Activated T-cell treated with anti-CD3 and anti-CD28 coated beads, Interleukin-2, amount 50 U/mL, for 4 hours (primary cell): ENCODE results near the gene PLEKHA6. TPM values are rescaled to one million over a fixed set of nuclear protein-coding genes. Genes with fewer than 3 reads are reported as not detected.

Experiments used
- ATAC-seq, 2 donors: fragments of 200-7000 bp; cut with Tn5 transposase; one replicate each; pipeline ENCODE4 v1.10.0; 2021
- DNase-seq: peaks from one replicate; pipeline ENCODE4 v3.0.0-alpha.2; 2020
- H3K27me3 Mint-ChIP-seq: one replicate; pipeline ENCODE4 v1.8.0; 2021; ENCODE audit warnings: low read depth, mixed read lengths
- H3K36me3 Mint-ChIP-seq: one replicate; pipeline ENCODE4 v1.8.0; 2022; ENCODE audit warnings: mixed read lengths; ENCODE audit not compliant: insufficient read depth
- H3K4me1 Mint-ChIP-seq: one replicate; pipeline ENCODE4 v1.8.0; 2021; ENCODE audit warnings: low read depth, mixed read lengths
- H3K4me3 Mint-ChIP-seq: one replicate; pipeline ENCODE4 v1.8.0; 2021; ENCODE audit warnings: mild to moderate bottlenecking, moderate library complexity, mixed read lengths
- H3K9me3 Mint-ChIP-seq: one replicate; pipeline ENCODE4 v1.8.0; 2021; ENCODE audit warnings: mixed read lengths
- total RNA-seq, 3 donors: library from RNA; stranded (reverse); gene quantifications; one replicate each; pipeline ENCODE4 v1.2.1, GENCODE V29; 2021

The PLEKHA6 gene
- total RNA-seq, 3 donors from 2014 or later: 0.19 to 0.61 (median 0.29) TPM

DNA sequence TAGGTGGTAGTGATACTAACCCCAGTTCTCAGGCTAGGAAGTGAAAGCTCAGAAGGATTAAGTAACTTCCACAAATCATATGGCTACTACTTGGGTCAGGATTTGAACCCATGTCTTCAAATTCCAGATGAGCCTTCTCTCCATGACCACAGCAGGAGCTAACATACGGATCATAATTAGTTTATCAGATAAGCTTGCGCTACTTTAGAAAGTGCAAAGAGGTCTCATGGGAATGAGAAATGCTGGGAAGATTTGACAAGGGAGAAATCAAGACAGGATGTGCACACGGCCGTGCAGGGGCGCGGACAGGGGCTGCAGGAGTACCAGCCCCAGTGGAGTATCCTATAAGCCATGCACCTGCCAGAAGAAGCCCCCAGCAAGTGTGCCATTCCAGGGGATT, 5.2 kb downstream of the PLEKHA6 start:
- Mint-ChIP-seq H3K4me1 (peaks cover 7% of the 10 kb centered on the region), H3K27me3 (peaks cover 10% of the 10 kb centered on the region), H3K4me3 (no peak overlapping the region)

DNA sequence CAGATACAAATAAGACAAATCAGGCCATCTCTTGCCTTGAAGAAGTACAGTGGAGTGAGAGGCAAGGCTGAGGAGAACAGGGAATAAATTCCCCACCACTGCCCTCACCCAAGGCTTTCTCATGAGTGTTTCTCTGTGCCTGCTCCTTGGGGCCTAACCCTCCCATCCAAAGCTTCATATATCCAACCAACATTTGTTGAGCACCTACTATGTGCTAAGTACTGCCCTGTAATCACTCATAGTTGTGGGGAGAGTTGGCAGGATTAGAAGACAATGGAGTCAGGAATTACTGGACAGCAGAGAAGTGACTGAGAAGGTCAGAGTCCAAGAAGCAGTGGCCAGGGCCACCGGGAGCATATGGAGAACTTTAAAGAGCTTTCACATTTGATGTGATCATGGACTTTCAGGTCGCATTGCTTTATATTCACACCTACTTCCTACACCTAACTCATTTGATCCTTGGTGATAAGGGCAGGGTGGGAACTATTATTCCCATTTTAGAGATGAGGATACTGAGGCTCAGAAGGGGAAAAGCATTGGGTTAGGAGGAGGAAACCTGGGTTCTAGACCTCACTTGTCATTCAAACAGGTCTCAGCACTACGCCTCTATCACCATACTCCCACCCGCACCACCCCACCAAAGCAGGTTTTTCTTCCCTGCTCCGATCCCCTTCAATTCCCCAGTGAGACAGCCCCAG, 6.4 kb downstream of the PLEKHA6 start:
- H3K36me3 Mint-ChIP-seq: no peaks in the 10 kb centered on the region
- no peak overlapping the region for H3K4me3 Mint-ChIP-seq
- no peak for ATAC-seq
- no peak for DNase-seq
- H3K9me3 Mint-ChIP-seq: no peaks in the 10 kb centered on the region
- peaks cover 7% of the 10 kb centered on the region for H3K4me1 Mint-ChIP-seq
- peaks cover 7% of the 10 kb centered on the region for H3K27me3 Mint-ChIP-seq

More for the DNA sequence above, 5.2 kb downstream of the PLEKHA6 start:
- no peak for ATAC-seq
- H3K36me3 Mint-ChIP-seq: no peaks in the 10 kb centered on the region
- H3K9me3 Mint-ChIP-seq: no peaks in the 10 kb centered on the region
- DNase-seq: no peak

DNA sequence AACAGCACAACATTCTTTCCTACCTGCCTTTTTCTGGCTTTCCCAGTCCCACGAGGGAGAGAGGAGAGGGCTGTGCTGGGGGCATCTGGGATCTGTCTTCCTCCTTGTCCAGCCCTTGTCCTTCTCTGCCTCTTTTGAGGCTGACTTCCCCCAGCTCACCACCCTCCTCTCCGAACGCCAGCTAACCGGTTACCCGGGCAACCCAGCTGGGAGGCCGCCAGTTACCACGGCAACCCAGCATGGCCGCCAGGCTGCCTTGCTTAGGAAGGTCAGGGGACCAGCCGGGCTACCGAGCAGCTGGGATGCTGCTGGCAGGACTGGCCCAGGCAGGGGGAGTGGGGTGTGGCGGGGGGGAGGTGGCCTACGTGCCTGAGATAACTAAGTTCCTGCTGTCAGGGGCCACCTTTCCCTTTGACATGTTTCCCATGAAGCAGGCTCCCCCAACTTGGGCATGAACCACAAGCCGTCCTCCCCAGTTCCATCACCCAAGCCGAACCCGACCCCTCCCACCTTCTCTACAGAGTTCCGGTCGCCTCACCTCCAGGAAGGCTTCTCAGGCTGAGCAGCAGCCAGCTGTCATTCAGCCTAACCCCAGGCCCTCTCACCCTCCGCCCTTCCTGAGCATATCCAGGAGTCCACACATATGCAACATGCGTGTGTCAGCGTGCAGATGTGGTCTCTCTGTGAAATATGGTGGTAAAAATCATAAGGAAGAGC, 8.7 kb downstream of the PLEKHA6 start:
- DNase-seq (no peak), ATAC-seq (no peak)
- Mint-ChIP-seq H3K27me3 (peaks cover 6% of the 10 kb centered on the region), H3K36me3 (no peaks in the 10 kb centered on the region), H3K4me3 (no peak overlapping the region), H3K9me3 (no peaks in the 10 kb centered on the region), H3K4me1 (peaks cover 7% of the 10 kb centered on the region)

DNA sequence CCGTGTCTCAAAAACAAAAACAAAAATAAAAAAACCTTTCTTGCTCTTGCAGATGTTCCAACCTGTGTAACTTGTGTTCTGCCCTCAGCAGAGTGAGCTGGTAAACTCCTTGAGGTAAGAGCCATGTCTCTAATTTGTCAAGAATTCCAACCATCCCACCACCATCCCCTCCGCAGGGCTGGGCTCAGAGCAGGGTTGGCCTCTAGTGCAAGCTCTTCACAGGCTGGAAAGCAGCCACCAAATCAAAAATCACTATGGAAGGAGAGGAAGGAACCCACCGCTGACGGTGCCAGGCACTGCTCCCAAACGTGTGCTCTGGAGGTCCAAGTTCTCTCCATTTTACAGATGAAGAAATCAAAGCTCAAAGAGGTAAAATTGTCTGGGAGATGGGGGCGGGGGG, 9.4 kb downstream of the PLEKHA6 start:
- H3K4me3 Mint-ChIP-seq: no peak overlapping the region
- H3K4me1 Mint-ChIP-seq: peaks cover 7% of the 10 kb centered on the region
- peaks cover 4% of the 10 kb centered on the region for H3K27me3 Mint-ChIP-seq
- ATAC-seq (no peak), DNase-seq (no peak)
- no peaks in the 10 kb centered on the region for H3K9me3 Mint-ChIP-seq
- H3K36me3 Mint-ChIP-seq: no peaks in the 10 kb centered on the region

DNA sequence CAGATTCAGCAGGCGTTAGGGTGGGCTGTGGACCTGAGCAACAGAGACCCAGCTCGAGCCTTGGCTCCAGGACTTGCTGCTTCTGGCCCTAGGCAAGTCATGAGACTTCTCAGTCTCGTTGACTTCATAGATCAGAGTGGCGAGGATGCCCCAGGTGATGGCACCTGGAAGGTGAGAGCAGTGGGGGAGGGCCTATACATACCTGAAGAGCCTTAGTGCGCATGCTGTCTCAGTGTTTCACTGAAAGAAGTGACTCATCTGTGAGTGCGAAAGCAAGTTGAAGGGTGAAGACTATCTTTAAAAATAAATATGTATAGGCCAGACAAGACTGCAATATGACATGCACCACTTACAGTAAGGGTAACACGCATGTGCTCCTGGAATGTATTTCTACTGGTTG, 10.1 kb downstream of the PLEKHA6 start:
- Mint-ChIP-seq H3K4me3 (no peak overlapping the region), H3K36me3 (no peaks in the 10 kb centered on the region), H3K27me3 (peaks cover 4% of the 10 kb centered on the region), H3K9me3 (no peaks in the 10 kb centered on the region), H3K4me1 (peaks cover 7% of the 10 kb centered on the region)
- ATAC-seq: no peak
- DNase-seq: no peak

DNA sequence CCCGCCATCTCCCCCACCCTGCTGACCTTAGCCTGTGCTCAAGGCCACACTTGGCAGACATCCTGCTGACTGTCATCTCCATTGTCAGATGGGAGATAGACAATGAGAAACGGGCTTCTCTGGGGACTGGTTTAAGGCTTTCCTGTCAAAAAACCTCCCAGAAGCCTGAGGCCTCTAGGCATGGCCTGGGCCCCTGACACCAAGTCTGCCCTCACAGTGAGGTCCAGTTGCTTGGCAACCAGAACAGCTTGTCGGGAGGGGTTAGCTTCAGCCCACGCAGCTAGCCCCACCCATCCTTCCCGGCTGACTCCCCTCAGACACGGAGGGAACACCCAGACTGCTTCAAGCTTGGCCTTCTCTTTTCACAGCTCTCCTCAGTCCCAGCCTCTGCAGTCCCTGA, 11.0 kb downstream of the PLEKHA6 start:
- Mint-ChIP-seq H3K4me1 (peaks cover 7% of the 10 kb centered on the region), H3K27me3 (peaks cover 4% of the 10 kb centered on the region), H3K9me3 (no peaks in the 10 kb centered on the region), H3K4me3 (no peak overlapping the region), H3K36me3 (no peaks in the 10 kb centered on the region)
- DNase-seq: no peak
- no peak for ATAC-seq

DNA sequence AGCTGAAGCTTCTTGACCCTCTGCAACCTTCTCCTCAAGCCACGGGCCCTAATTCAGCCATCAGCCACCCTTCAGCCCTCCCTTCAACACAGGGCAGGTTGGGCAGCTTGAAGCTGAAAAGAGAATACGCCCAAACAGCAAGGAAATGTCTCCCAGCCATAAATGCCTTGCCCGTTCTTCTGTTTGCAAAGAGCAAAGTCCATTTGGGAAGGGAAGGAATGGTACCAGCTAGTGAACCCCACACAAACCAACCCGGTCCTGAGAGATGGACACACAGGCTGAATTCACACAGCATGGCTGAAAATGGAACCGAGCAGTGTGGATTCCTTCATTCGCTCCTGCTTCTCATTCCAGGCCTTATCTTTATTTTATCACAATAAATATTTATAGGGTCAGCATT, 11.5 kb downstream of the PLEKHA6 start:
- H3K9me3 Mint-ChIP-seq: no peaks in the 10 kb centered on the region
- H3K27me3 Mint-ChIP-seq: peaks cover 4% of the 10 kb centered on the region
- no peaks in the 10 kb centered on the region for H3K36me3 Mint-ChIP-seq
- no peak overlapping the region for H3K4me3 Mint-ChIP-seq
- peaks cover 7% of the 10 kb centered on the region for H3K4me1 Mint-ChIP-seq
- no peak for DNase-seq
- ATAC-seq: no peak

DNA sequence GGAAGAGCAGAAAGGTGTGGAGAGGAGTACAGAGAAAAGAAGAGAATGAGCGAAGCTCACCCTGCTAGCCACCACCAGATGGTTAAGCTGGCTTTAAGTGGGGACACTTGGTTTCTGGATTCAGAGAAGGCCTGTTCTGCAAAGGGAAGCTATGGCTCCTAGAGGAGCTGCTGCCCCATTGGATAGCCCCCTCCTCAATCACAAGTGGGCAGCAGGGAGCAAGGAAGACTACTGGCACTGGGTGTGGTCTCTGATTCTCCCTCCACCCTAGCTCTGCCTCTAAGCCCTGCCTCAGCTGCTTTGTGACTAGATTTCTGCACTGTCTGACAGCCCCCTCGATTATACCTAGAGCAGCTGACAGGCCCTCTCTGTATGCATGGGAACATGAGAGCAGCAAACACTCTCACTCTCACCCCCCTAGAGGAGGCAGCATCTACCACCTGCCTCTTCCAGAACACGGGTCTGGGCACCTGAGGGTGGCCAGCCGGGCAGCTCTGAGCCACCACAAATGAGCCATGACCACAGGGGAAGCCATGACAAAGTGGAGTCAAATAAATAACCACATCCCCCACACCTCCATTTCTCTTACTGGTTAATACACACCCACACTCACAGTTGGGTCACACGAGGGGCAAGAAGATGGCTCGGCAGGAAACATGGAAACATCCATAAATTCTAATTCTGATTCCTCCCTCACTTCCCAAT, 13.6 kb downstream of the PLEKHA6 start:
- Mint-ChIP-seq H3K4me3 (no peak overlapping the region), H3K9me3 (no peaks in the 10 kb centered on the region), H3K36me3 (no peaks in the 10 kb centered on the region), H3K4me1 (peaks cover 4% of the 10 kb centered on the region), H3K27me3 (peaks cover 4% of the 10 kb centered on the region)
- no peak for DNase-seq
- no peak for ATAC-seq

DNA sequence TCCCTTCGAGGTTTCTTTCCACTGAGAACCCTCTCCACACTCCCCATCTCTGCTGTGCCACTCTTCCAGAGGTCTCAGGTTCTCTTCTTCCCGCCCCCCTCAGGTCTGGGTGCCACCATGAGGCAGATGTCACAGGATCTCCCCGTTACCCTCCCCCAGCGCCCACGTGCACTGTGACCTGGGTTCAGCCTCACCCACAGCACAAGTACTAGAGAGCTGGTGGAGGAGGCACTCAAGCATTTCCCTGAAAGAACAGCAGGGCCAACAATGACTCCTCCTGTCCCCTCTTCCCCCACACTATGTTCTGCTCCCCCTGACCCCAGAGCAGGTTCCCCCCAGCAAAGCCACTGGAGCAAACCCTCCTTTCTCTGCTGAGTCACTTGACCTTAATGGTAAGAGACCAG, 14.3 kb downstream of the PLEKHA6 start:
- peak in 1 of 2 donors; percentile 28 for ATAC-seq
- Mint-ChIP-seq H3K27me3 (peaks cover 4% of the 10 kb centered on the region), H3K4me3 (no peak overlapping the region), H3K9me3 (no peaks in the 10 kb centered on the region), H3K36me3 (no peaks in the 10 kb centered on the region), H3K4me1 (peaks cover 2% of the 10 kb centered on the region)
- no peak for DNase-seq

DNA sequence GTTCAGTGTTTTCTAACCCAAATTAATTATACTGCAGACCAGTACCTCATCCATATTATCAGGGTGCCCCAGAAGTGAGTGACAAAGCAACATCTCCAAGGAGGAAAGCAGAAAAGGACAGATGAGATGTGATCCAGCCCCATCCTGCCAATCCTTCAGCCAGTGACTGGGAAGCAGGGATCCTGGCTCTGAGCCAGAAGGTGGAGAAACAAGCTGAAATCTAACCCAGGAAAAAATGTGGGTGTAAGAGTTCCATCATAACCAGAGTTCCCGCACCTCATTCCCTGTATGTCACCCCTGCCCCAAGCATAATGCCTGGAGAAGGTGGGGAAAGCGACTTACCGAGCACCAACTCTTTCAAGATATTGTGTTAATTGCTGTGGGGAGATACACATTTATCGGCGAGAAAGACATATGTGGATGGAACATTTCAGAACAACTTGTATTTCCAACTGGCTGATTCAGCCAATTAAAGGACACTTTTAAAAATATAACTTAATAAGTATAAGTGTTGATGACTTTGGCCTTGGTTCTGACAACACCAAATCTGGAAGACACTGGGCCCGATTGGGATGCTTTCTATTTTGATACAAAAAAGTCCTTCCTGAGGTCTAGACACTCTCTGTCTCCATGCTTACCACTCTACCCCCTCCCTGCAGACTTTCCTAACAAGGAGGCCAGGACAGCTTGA, 14.9 kb downstream of the PLEKHA6 start:
- no peak for DNase-seq
- ATAC-seq: no peak
- no peaks in the 10 kb centered on the region for H3K36me3 Mint-ChIP-seq

DNA sequence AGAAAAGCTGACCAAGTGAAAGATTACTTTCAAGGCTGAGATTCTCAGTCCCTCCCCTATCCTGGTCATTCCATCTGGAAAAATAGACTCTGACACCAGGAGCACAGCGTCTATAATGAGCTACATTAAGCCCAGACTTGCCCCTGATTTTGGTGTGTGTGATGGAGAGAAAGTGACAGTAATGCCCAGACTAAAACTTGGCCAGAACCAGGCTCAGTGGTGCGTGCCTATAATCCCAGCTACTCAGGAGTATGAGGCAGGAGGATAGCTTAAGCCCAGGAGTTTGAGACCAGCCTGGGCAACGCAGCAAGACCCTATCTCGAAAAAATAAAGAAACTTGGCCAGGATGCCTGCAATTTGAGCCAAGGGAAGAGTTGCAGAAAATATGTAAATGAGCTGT, 15.9 kb downstream of the PLEKHA6 start:
- no peaks in the 10 kb centered on the region for H3K4me1 Mint-ChIP-seq
- H3K27me3 Mint-ChIP-seq: peaks cover 2% of the 10 kb centered on the region
- DNase-seq: no peak
- no peak overlapping the region for H3K4me3 Mint-ChIP-seq
- no peaks in the 10 kb centered on the region for H3K9me3 Mint-ChIP-seq
- H3K36me3 Mint-ChIP-seq: no peaks in the 10 kb centered on the region
- no peak for ATAC-seq

More for the DNA sequence above, 14.9 kb downstream of the PLEKHA6 start:
- no peak overlapping the region for H3K4me3 Mint-ChIP-seq
- peaks cover 2% of the 10 kb centered on the region for H3K27me3 Mint-ChIP-seq
- H3K4me1 Mint-ChIP-seq: no peaks in the 10 kb centered on the region
- H3K9me3 Mint-ChIP-seq: no peaks in the 10 kb centered on the region

DNA sequence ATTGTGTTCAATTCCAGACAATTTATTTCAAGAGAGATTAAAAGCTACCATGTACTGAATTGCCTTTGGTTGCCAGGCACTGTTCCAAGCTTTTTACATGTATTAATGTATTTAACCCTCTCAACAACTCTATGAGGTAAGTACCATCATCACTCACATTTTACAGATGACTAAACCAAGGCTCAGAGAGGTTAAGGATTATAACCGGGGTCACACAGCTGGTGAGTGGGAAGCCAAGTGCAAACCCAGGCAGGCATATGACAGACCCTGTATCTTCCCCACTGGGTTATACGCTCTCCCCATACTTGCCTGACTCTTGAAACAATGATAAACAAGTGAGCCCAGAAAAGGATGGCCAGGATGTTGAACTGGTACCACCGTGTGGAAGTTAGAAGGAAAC, 16.5 kb downstream of the PLEKHA6 start:
- Mint-ChIP-seq H3K27me3 (peaks cover 2% of the 10 kb centered on the region), H3K36me3 (no peaks in the 10 kb centered on the region), H3K4me3 (no peak overlapping the region), H3K9me3 (no peaks in the 10 kb centered on the region), H3K4me1 (no peaks in the 10 kb centered on the region)
- ATAC-seq (no peak), DNase-seq (no peak)

DNA sequence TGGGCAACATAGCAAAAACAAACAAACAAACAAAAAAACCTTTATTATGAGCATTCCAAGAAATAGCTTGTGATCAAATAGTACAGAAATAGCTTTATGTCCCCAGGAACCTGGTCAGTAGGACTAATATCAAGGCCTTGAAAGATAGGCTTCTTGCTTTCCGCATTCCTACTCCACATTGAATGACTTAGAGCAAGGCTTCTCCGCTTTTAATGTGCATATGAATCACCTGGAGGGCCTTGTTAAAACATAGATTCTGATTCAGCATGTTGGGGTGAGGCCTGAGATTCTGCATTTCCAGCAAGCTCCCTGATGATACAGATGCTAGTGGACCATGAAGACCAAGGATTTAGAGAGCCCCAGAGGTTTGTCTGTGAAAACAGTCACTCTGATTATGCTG, 17.4 kb downstream of the PLEKHA6 start:
- no peak for DNase-seq
- Mint-ChIP-seq H3K4me1 (no peaks in the 10 kb centered on the region), H3K9me3 (no peaks in the 10 kb centered on the region), H3K4me3 (no peak overlapping the region), H3K36me3 (no peaks in the 10 kb centered on the region), H3K27me3 (peaks cover 2% of the 10 kb centered on the region)
- no peak for ATAC-seq

DNA sequence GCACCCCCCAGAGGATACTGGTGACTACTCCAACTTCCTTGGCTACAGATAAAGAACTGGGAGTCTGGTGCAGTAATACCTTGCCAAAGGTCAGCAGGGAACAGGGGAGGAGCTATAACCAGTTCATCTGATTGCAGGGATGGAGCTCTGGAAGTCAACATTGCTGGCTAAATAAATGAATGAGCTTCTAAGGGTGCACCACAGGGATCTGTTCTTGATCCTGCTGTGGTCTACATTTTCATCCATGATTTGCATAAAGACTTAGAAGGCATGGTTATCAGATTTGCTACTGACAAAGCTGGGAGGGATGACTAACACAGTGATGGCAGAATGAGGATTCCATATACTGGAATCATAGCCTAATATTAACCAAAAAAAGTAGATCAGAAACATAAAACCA, 18.3 kb downstream of the PLEKHA6 start:
- Mint-ChIP-seq H3K36me3 (no peaks in the 10 kb centered on the region), H3K27me3 (no peaks in the 10 kb centered on the region), H3K9me3 (no peaks in the 10 kb centered on the region), H3K4me1 (no peaks in the 10 kb centered on the region), H3K4me3 (no peak overlapping the region)
- ATAC-seq (no peak), DNase-seq (no peak)
